Vagina (tissue), 2 donors: Measurements from ENCODE around the gene IL1RN. TPM values are rescaled to one million over a fixed set of nuclear protein-coding genes. Genes with fewer than 3 reads are reported as not detected.
"Not testable (repeated sequence)": the region's sequence is repeated elsewhere in the genome, so short reads cannot be mapped to it uniquely, and the experiment has no call there.

Source experiments
- DNase-seq, 2 donors: peaks; one replicate each; pipeline ENCODE4 v3.0.0-alpha.2; 2017; ENCODE audit errors: extremely low spot score in 2 of 2
- H3K27ac ChIP-seq: fragments of 200-600 bp; sonication (generic); one replicate; pipeline ENCODE4 v1.5.1; 2019
- H3K27me3 ChIP-seq: fragments of 200-600 bp; sonication (generic); one replicate; pipeline ENCODE4 v1.5.1; 2019
- H3K36me3 ChIP-seq, 2 donors: fragments of 200-600 bp; sonication (generic); one replicate each; pipeline ENCODE4 v1.5.1; 2017 to 2019
- H3K4me1 ChIP-seq: fragments of 200-600 bp; sonication (generic); one replicate; pipeline ENCODE4 v1.5.1; 2019
- H3K4me3 ChIP-seq, 2 donors: fragments of 200-600 bp; sonication (generic); 1 replicate in 1 of 2; 2 replicates in 1 of 2; pipeline ENCODE4 v1.5.1; 2016 to 2019
- H3K9me3 ChIP-seq: fragments of 200-600 bp; sonication (generic); one replicate; pipeline ENCODE4 v1.5.1; 2019
- CTCF ChIP-seq, 3 experiments: fragments of 450-650 bp in 2 of 3; fragments of 200-600 bp in 1 of 3; sonication (generic) in 1 of 3; IDR thresholded peaks; one replicate each; pipeline ENCODE4 v1.5.1; 2017 to 2019; ENCODE audit warnings: antibody characterized with exemption in 3 of 3, mild to moderate bottlenecking in 2 of 3, moderate library complexity in 2 of 3
- POLR2A ChIP-seq, 2 donors: fragments of 450-650 bp; IDR thresholded peaks; one replicate each; pipeline ENCODE4 v1.6.1; 2017; ENCODE audit warnings: antibody characterized with exemption in 2 of 2, mild to moderate bottlenecking in 2 of 2, moderate library complexity in 2 of 2
- POLR2AphosphoS5 ChIP-seq, 2 donors: sonication (generic); formaldehyde crosslinking; IDR thresholded peaks; one replicate each; pipeline ENCODE4 v1.9.0; 2017; ENCODE audit warnings: antibody characterized with exemption in 2 of 2, mild to moderate bottlenecking in 2 of 2, low read depth in 1 of 2; ENCODE audit not compliant: insufficient read depth in 1 of 2
- intact Hi-C: fragments of 100-400 bp; cut with DNase I; formaldehyde crosslinking; loops from one replicate; pipeline ENCODE4 v1.15.1; 2023
- total RNA-seq: library from RNA; depleted of rRNA; stranded (reverse); fragments of >200 nt; gene quantifications from one replicate; pipeline ENCODE4 v1.2.3, GENCODE V29; 2016

Gene IL1RN
- total RNA-seq, 1 donor from 2014 or later, result 253 TPM

- H3K4me3 ChIP-seq, result no peak overlapping the region
- no peaks in the 10 kb centered on the region for H3K9me3 ChIP-seq
- H3K27ac ChIP-seq, result no peak overlapping the region
- DNase-seq, result peak in 1 of 2 donors; percentile 49
- H3K27me3 ChIP-seq, result no peaks in the 10 kb centered on the region
- intact Hi-C loops, result no loop called here
- H3K4me1 ChIP-seq, result no peaks in the 10 kb centered on the region
- no peak for TF ChIP-seq POLR2AphosphoS5 (IDR thresholded peaks at IDR 0.05; ENCODE audit: insufficient read depth in 1 of 2, low read depth in 1 of 2)
- no peaks in the 10 kb centered on the region for H3K36me3 ChIP-seq
These were observed 39.0 kb upstream of the IL1RN start for GRCh38 chr2:113088213-113088992.

- Histone ChIP-seq H3K36me3 (no peaks in the 10 kb centered on the region), H3K9me3 (no peaks in the 10 kb centered on the region), H3K27ac (no peak overlapping the region), H3K27me3 (no peaks in the 10 kb centered on the region), H3K4me1 (no peaks in the 10 kb centered on the region), H3K4me3 (no peak overlapping the region)
- TF ChIP-seq CTCF (IDR thresholded peaks at IDR 0.05) (no peak), POLR2AphosphoS5 (IDR thresholded peaks at IDR 0.05; ENCODE audit: insufficient read depth in 1 of 2, low read depth in 1 of 2) (no peak), POLR2A (IDR thresholded peaks at IDR 0.05) (no peak)
- intact Hi-C loops, result no loop called here
- DNase-seq, result no peak
These were observed 37.5 kb upstream of the IL1RN start for GRCh38 chr2:113089916-113090315.

GRCh38 chr2:113091231-113091896, 36.0 kb upstream of the IL1RN start:
- no peaks in the 10 kb centered on the region for H3K9me3 ChIP-seq
- H3K4me3 ChIP-seq, result no peak overlapping the region
- DNase-seq, result no peak
- TF ChIP-seq POLR2A (IDR thresholded peaks at IDR 0.05) (no peak), POLR2AphosphoS5 (IDR thresholded peaks at IDR 0.05; ENCODE audit: insufficient read depth in 1 of 2, low read depth in 1 of 2) (no peak), CTCF (IDR thresholded peaks at IDR 0.05) (no peak)
- no peak overlapping the region for H3K27ac ChIP-seq
- no peaks in the 10 kb centered on the region for H3K27me3 ChIP-seq
- H3K4me1 ChIP-seq, result no peaks in the 10 kb centered on the region
- intact Hi-C loops, result no loop called here
- H3K36me3 ChIP-seq, result no peaks in the 10 kb centered on the region

- Histone ChIP-seq H3K36me3 (no peaks in the 10 kb centered on the region), H3K27me3 (no peaks in the 10 kb centered on the region), H3K4me3 (no peak overlapping the region), H3K4me1 (no peaks in the 10 kb centered on the region), H3K9me3 (no peaks in the 10 kb centered on the region), H3K27ac (no peak overlapping the region)
- intact Hi-C loops, result no loop called here
- no peak for TF ChIP-seq POLR2A (IDR thresholded peaks at IDR 0.05)
- no peak for TF ChIP-seq CTCF (IDR thresholded peaks at IDR 0.05)
- no peak for TF ChIP-seq POLR2AphosphoS5 (IDR thresholded peaks at IDR 0.05; ENCODE audit: insufficient read depth in 1 of 2, low read depth in 1 of 2)
- DNase-seq, result no peak
These were observed 34.4 kb upstream of the IL1RN start for GRCh38 chr2:113092864-113093612.

GRCh38 chr2:113093613-113093977, 33.8 kb upstream of the IL1RN start:
- Histone ChIP-seq H3K27ac (no peak overlapping the region), H3K36me3 (no peaks in the 10 kb centered on the region), H3K4me3 (no peak overlapping the region), H3K4me1 (no peaks in the 10 kb centered on the region), H3K27me3 (no peaks in the 10 kb centered on the region), H3K9me3 (no peaks in the 10 kb centered on the region)
- DNase-seq, result no peak
- no peak for TF ChIP-seq POLR2A (IDR thresholded peaks at IDR 0.05)
- TF ChIP-seq CTCF (IDR thresholded peaks at IDR 0.05), result no peak
- no peak for TF ChIP-seq POLR2AphosphoS5 (IDR thresholded peaks at IDR 0.05; ENCODE audit: insufficient read depth in 1 of 2, low read depth in 1 of 2)
- intact Hi-C loops, result no loop called here

- H3K4me3 ChIP-seq, intact Hi-C loops, H3K9me3 ChIP-seq, DNase-seq, H3K36me3 ChIP-seq, H3K27me3 ChIP-seq, H3K4me1 ChIP-seq, H3K27ac ChIP-seq: not testable (repeated sequence)
These were observed 31.1 kb upstream of the IL1RN start for GRCh38 chr2:113096306-113096705.

- not testable (repeated sequence) for H3K4me1 ChIP-seq
These were observed 30.4 kb upstream of the IL1RN start for GRCh38 chr2:113096842-113097618.

More at GRCh38 chr2:113096842-113097618, 30.4 kb upstream of the IL1RN start:
- H3K36me3 ChIP-seq, H3K27me3 ChIP-seq, H3K9me3 ChIP-seq, H3K4me3 ChIP-seq, H3K27ac ChIP-seq, DNase-seq, intact Hi-C loops: not testable (repeated sequence)
